Activated CD4-positive, alpha-beta T cell treated with anti-CD3 and anti-CD28 coated beads for 48 hours (primary cell): Measurements from ENCODE around the gene MARVELD1.
A peak's percentile ranks its signal among the peaks of the same experiment; 100 is the strongest.
"Not testable (repeated sequence)": the region's sequence is repeated elsewhere in the genome, so short reads cannot be mapped to it uniquely, and the experiment has no call there.

Source experiments
- DNase-seq: peaks from one replicate; pipeline ENCODE4 v3.0.0-alpha.2; 2020

MARVELD1 gene

GRCh38 chr10:97713339-97713825, at the start of gene MARVELD1:
Gene MARVELD1 (plus strand): TSS chr10:97713730. CDS start chr10:97713877, 147 bp downstream.
- peak; percentile 17 for DNase-seq

DNA sequence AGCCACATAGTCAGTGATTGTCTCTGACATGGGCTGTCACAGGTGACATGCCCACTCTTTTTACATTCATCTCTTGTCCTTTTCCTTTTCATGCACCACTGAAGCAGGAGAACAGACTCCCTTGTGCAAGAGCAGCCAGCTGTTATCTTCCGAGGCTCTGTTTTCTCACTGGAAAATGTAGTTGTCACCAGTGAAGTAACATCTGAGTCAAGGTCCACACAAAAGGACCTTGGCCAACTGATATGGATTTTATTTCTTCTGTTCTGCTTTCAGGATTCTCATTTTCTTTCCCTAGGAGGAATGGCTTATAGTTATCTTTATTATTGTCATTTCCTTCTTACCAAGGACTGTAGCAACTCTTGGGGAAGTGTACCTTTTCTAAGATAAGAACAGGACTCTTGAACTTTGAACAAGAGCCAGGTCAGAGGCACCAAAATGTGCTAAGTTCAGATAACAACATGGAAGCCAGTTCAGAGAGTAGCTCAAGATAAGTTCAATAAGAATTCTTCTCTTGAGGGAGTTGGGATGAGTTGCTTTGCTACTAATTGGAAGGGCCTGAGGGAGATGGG, 49.2 kb upstream of the MARVELD1 start:
- DNase-seq = no peak

- no peak for DNase-seq
These were observed 46.5 kb upstream of the MARVELD1 start for GRCh38 chr10:97666992-97667391.

DNA sequence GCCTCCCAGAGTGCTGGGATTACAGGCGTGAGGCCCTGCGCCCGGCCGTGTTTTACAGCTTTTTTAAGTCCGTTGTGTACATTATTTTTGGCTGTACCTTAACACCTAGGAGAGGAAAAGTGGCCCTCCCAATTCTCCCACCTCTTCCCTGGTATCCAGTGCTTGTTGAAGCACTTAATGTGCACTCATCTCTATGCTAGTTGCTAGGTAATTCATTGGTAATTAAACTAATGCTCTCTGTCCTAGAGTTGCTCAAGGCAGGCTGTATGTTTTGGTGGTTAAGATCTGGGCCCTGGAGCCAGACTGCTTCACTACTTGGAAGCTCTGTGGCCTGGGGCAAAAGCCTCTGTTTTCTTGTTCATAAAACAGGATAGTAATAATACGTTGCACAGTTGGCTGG, 46.1 kb upstream of the MARVELD1 start:
- no peak for DNase-seq

GRCh38 chr10:97669571-97669970, 44.0 kb upstream of the MARVELD1 start:
- DNase-seq = no peak

DNA sequence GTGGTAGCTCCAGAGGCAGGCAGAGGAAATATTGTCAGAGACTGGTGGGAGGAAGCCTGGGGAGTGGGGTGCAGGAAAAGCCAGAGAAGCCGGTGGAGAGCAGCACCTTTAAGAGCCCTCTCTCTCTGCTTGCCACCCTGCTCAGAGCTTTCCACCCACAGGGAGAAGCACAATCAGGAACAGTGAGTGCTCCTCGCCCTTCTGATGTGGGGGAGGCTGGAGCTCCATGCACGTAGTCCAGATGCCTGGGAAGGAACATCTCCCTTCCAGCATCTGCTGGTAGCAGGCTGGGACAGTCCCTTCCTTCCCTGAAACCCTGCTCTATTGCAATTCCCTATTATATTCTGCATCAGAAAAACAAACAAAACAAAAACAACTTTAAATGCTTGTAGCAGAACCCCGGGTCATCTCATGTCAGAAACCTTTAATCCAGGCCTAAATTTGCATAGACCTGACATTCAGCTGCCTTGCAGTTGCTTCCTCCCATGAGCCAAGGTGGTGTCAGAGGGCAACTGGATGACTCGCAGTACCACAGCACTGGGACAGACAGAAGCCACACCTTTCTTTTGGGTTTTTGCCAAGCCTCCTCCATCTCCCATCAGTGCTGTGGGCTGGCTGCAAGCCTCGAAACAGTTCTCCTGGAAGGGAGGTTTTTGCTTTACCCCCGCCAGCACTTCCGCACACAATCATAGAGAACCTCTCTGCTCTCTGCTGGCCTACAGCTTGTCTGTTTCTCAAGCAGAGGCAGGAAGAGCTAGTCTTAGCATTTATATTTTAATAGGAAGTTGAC, 39.6 kb upstream of the MARVELD1 start:
- peak; percentile 60 for DNase-seq

DNA sequence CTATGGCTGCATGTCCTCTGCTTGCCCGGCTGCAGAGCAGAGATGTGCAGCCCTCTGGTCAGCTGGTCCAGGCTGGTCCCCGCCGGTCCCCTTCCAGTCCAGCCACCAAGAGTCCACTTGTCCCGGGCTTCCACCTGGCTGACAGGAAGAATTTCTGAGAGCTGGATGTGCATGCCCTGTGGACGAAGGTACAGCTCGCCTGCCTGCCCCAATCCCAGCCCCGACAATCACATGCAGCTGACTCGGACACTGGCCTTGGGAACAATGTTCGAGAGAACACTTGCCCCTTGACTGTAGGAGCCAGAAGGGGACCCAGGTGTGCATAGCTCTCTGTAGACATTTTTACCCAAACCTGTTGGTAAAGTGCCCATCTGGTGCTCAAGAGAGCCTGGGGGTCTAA, 38.3 kb upstream of the MARVELD1 start:
- DNase-seq = no peak

- DNase-seq = peak; percentile 50
These were observed 36.6 kb upstream of the MARVELD1 start for GRCh38 chr10:97676770-97677581.

DNA sequence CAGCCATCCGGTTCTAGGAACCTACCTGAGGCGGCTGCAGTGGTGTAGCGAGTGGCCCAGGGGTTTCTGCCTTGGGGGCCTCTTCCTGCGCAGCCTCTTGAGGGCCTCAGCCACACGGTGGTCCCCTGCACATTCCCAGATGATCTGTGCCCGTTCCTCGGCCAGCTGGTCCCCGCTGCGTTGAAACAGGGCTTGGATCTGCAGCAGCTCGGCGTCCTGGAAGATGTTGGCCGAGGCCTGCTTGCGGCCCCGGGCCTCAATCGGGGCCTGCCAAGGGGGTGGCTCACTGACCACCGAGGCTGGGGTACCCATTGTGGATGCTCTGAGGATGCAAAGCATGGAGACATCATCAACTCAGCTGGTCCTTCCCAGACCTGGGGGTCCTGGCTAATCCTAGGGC, 33.9 kb upstream of the MARVELD1 start:
- DNase-seq = no peak

GRCh38 chr10:97682042-97682441, 31.5 kb upstream of the MARVELD1 start:
- no peak for DNase-seq

DNA sequence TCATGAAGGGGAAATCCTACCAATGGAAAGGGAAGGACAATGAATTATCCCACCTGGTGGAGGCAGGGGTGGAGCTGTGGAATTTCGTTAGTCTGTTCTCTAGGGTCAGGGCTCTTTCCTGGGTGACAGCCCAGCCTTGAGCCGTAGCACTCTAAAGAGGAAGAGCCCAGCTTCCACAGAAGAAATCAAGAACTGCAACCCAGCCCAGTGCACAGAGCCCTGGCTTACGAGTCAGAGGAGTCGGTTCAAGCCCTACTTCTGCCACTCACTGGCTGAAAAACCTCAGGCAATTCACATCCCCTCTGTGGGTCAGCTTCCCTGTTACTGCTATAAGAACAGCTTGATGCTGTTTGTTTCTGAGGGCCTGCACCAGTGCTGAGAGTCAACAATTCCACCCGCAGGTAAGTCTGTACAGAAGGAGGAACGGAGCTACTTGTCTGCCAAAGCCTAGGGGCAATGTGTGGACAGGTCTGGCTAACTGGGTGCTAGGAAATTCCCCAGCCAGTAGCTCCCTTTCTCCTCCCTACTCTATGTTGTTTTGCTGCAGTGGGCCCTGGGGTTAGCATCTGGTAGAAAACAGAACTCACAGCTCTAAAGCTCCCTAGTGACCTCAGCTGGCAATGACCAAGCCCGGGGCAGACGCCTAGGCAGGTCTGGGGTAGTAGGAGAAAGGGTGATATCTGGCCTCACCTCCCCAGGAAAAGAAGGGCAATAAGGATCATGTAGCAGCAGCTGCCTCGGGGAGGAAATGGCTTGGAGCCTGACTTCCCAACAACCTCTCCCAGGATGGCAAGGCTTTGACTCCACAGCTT, 29.8 kb upstream of the MARVELD1 start:
- no peak for DNase-seq

GRCh38 chr10:97684368-97684713, 29.2 kb upstream of the MARVELD1 start:
- not testable (repeated sequence) for DNase-seq

DNA sequence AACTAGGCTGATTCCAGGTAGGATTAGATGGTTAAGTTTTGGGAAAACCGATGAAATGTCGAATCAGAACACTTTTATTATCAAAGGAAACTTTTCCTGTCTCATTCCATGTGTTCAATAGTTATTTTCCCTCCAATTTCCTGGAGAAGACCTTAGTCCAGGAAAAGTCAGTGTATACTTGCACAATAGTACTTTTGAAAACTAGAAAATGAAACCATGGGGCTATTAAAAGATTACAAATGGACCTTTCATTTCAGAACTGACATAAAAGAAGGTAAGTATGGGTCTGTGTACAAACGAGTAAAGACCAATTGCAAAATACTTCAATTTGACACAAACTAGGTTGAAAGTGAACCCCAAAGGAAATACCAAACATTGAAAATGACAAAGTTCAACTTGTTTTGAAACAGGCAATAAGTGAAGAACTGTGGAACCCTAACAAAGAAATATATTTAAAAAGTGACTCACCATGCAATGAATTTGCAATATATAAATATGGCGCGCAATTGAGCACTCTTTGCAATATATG, 28.6 kb upstream of the MARVELD1 start:
- no peak for DNase-seq

DNA sequence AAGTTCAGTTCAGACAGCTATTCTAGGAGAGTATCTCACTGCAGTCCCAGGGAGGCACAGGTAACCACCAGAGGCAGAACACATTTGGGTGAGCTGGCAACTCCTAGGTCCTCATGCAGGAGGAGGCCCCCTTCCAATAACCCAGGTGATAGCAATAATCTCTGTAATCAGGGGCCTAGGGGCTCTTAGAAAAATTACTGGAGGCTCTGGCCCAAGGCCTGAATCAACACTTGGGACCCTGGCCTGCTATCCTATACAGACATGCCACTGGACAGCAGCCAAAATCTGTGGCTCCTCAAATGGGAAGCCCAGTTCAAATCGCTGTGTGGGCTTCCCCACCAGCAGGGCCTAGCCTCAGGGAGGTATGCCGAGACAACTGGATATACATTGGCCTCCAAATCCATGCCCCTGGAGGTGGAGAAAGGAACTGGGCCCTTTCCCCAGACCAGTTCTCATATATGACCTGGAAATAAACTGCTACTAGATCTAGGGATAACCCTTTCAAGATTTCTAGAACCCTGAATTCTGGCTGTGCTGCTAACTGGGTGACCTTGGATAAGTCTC, 28.1 kb upstream of the MARVELD1 start:
- no peak for DNase-seq

- DNase-seq = peak; percentile 14
These were observed 27.1 kb upstream of the MARVELD1 start for GRCh38 chr10:97686301-97686961.

GRCh38 chr10:97686962-97687784, 26.4 kb upstream of the MARVELD1 start, which contains the start of gene AVPI1:
Gene AVPI1 (minus strand): TSS chr10:97687241. CDS start chr10:97679905, 7,336 bp downstream.
- DNase-seq = peak; percentile 95

- DNase-seq = no peak
These were observed 25.4 kb upstream of the MARVELD1 start for GRCh38 chr10:97687785-97688781.

GRCh38 chr10:97689559-97690020, 23.9 kb upstream of the MARVELD1 start:
- DNase-seq = no peak

DNA sequence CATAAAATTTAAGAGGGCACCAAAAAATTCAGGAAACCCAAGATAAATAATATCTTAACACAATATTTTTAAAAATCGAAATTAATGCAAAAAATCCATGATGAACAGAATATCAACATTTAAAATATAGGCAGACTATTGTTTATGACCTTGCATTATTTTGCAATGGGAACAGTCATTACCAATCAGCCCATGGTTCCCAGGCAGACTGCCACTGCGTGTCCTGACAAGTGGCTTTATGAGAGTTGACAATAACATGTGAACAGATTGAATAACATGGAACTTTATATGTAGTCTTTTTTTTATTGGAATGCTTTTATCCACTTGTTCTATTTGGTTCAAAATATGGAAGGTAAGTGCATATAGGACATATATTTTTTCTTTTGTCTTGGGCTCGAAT, 23.4 kb upstream of the MARVELD1 start:
- no peak for DNase-seq
